ENCODE data around the gene DEFB128.

DNA sequence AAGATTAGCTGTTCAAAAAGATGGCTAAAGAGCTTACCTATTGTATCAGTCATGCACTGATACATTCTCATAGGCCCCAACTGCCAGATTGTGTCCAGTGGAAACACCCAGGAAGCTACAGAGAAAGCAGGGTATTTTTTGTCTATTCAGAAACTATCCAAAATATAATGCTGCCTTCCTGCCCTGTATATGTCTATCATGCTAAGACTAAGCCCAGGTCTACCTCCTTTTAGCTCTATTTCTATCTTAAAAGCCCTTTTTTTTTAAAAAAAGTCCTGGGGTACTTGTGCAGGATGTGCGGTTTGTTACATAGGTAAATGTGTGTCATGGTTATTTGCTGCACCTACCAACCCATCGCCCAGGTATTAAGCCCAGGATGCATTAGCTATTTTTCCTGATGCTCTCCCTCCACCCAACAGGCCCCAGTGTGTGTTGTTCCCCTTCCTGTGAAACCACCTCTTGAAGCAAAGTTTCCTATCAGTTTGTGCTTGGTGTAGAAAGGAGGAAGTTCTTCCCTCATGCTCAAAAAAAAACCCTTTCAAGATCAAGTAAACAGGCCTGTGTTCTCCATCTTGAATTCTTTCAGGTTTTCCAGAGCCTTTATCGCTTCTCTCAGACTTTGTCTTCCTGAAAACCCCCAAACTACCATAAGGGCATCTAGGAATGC lies 38.1 kb upstream of the DEFB128 start:
- TF ChIP-seq, protein P1, sequence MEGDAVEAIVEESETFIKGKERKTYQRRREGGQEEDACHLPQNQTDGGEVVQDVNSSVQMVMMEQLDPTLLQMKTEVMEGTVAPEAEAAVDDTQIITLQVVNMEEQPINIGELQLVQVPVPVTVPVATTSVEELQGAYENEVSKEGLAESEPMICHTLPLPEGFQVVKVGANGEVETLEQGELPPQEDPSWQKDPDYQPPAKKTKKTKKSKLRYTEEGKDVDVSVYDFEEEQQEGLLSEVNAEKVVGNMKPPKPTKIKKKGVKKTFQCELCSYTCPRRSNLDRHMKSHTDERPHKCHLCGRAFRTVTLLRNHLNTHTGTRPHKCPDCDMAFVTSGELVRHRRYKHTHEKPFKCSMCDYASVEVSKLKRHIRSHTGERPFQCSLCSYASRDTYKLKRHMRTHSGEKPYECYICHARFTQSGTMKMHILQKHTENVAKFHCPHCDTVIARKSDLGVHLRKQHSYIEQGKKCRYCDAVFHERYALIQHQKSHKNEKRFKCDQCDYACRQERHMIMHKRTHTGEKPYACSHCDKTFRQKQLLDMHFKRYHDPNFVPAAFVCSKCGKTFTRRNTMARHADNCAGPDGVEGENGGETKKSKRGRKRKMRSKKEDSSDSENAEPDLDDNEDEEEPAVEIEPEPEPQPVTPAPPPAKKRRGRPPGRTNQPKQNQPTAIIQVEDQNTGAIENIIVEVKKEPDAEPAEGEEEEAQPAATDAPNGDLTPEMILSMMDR (IDR thresholded peaks at IDR 0.05) = no peak
- no peak for TF ChIP-seq POLR2A (IDR thresholded peaks at IDR 0.05)
